ENCODE results near the gene GSTA5.
A peak's percentile ranks its signal among the peaks of the same experiment; 100 is the strongest.
"Not testable (repeated sequence)": the region's sequence is repeated elsewhere in the genome, so short reads cannot be mapped to it uniquely, and the experiment has no call there.

The GSTA5 gene

GRCh38 chr6:52840763-52841585 is at the start of gene GSTA5:
Gene GSTA5, minus strand, starts transcription at chr6:52840813.
- DNase-seq (ENCODE audit: low read depth): no peak

GRCh38 chr6:52890018-52890417 is 49.4 kb upstream of the GSTA5 start:
- no peak for DNase-seq (ENCODE audit: low read depth)

- DNase-seq (ENCODE audit: low read depth): no peak
Measured at GRCh38 chr6:52887910-52888524, 47.4 kb upstream of the GSTA5 start.

- DNase-seq (ENCODE audit: low read depth): peak; percentile 49
Measured at GRCh38 chr6:52881996-52882841, 41.6 kb upstream of the GSTA5 start.

- DNase-seq (ENCODE audit: low read depth): no peak
Measured at GRCh38 chr6:52881662-52881995, 41.0 kb upstream of the GSTA5 start.

- DNase-seq (ENCODE audit: low read depth): no peak
Measured at GRCh38 chr6:52877786-52878185, 37.2 kb upstream of the GSTA5 start.

- DNase-seq (ENCODE audit: low read depth): no peak
Measured at GRCh38 chr6:52877168-52877567, 36.6 kb upstream of the GSTA5 start.

- no peak for DNase-seq (ENCODE audit: low read depth)
Measured at GRCh38 chr6:52876056-52876787, 35.6 kb upstream of the GSTA5 start.

- no peak for DNase-seq (ENCODE audit: low read depth)
Measured at GRCh38 chr6:52872031-52872430, 31.4 kb upstream of the GSTA5 start.

GRCh38 chr6:52871621-52872020 is 31.0 kb upstream of the GSTA5 start:
- DNase-seq (ENCODE audit: low read depth): no peak

GRCh38 chr6:52870335-52871091 is 29.9 kb upstream of the GSTA5 start:
- not testable (repeated sequence) for DNase-seq (ENCODE audit: low read depth)

- not testable (repeated sequence) for DNase-seq (ENCODE audit: low read depth)
Measured at GRCh38 chr6:52868899-52869298, 28.3 kb upstream of the GSTA5 start.

- no peak for DNase-seq (ENCODE audit: low read depth)
Measured at GRCh38 chr6:52868240-52868639, 27.6 kb upstream of the GSTA5 start.

GRCh38 chr6:52861151-52861550 is 20.5 kb upstream of the GSTA5 start:
- DNase-seq (ENCODE audit: low read depth): not testable (repeated sequence)

GRCh38 chr6:52858416-52858815 is 17.8 kb upstream of the GSTA5 start:
- no peak for DNase-seq (ENCODE audit: low read depth)

GRCh38 chr6:52856137-52856536 is 15.5 kb upstream of the GSTA5 start:
- not testable (repeated sequence) for DNase-seq (ENCODE audit: low read depth)

- no peak for DNase-seq (ENCODE audit: low read depth)
Measured at GRCh38 chr6:52849137-52849536, 8.5 kb upstream of the GSTA5 start.

- no peak for DNase-seq (ENCODE audit: low read depth)
Measured at GRCh38 chr6:52846002-52846401, 5.4 kb upstream of the GSTA5 start.

- no peak for DNase-seq (ENCODE audit: low read depth)
Measured at GRCh38 chr6:52843605-52844004, 3.0 kb upstream of the GSTA5 start.

GRCh38 chr6:52839124-52840055 is 1.2 kb downstream of the GSTA5 start:
- peak; percentile 6 for DNase-seq (ENCODE audit: low read depth)
